ENCODE measurements around the gene PDE5A.

PDE5A gene

DNA sequence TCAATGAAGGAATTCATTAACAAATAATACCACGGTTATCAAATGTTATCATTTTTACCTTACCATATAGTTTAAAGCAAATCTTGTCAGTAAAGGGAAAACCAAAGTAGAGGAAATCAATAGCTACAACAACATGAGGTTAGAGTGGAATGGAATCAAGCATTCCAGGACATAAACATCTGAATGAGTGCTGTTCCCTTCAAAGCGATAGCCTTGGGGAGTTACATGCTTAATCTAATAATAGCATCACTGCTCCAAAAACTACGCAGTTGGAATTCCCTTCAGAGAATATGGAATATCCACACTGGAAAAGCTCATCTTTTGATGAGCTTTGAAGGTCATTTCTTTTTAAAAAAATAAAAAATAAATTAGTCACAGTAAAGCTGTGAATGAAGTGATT, 31.2 kb downstream of the PDE5A start:
- TF ChIP-seq TAF1 (IDR thresholded peaks at IDR 0.05; ENCODE audit: borderline replicate concordance, insufficient read depth, low read length) (no peak), SIN3A (IDR thresholded peaks at IDR 0.05; ENCODE audit: borderline replicate concordance, insufficient read depth, low read length) (no peak)
- TF ChIP-seq, protein P1, sequence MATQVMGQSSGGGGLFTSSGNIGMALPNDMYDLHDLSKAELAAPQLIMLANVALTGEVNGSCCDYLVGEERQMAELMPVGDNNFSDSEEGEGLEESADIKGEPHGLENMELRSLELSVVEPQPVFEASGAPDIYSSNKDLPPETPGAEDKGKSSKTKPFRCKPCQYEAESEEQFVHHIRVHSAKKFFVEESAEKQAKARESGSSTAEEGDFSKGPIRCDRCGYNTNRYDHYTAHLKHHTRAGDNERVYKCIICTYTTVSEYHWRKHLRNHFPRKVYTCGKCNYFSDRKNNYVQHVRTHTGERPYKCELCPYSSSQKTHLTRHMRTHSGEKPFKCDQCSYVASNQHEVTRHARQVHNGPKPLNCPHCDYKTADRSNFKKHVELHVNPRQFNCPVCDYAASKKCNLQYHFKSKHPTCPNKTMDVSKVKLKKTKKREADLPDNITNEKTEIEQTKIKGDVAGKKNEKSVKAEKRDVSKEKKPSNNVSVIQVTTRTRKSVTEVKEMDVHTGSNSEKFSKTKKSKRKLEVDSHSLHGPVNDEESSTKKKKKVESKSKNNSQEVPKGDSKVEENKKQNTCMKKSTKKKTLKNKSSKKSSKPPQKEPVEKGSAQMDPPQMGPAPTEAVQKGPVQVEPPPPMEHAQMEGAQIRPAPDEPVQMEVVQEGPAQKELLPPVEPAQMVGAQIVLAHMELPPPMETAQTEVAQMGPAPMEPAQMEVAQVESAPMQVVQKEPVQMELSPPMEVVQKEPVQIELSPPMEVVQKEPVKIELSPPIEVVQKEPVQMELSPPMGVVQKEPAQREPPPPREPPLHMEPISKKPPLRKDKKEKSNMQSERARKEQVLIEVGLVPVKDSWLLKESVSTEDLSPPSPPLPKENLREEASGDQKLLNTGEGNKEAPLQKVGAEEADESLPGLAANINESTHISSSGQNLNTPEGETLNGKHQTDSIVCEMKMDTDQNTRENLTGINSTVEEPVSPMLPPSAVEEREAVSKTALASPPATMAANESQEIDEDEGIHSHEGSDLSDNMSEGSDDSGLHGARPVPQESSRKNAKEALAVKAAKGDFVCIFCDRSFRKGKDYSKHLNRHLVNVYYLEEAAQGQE (IDR thresholded peaks at IDR 0.05; ENCODE audit: insufficient read depth in 1 of 2, low read depth in 2 of 2, low read length in 2 of 2), result no peak

DNA sequence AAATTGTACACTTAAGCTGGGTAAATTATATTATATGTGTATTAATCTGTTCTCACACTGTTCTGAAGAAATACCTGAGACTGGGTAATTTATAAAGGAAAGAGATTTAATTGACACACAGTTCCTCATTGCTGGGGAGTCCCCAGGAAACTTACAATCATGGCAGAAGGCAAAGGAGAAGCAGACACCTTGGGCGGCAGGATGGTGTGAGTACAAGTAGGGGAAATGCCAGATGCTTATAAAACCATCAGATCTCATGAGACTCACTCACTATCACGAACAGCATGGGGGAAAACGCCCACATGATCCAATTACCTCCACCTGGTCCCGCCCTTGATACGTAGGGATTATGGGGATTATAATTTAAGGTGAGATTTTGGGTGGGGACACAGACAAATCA, 34.9 kb downstream of the PDE5A start:
- no peak for TF ChIP-seq SIN3A (IDR thresholded peaks at IDR 0.05; ENCODE audit: borderline replicate concordance, insufficient read depth, low read length)
- TF ChIP-seq, protein P1 (IDR thresholded peaks at IDR 0.05; ENCODE audit: insufficient read depth in 1 of 2, low read depth in 2 of 2, low read length in 2 of 2), result no peak
- TF ChIP-seq POLR2AphosphoS5 (IDR thresholded peaks at IDR 0.05; ENCODE audit: low read depth, low read length), result no peak
- TF ChIP-seq FOXP2 (optimal IDR thresholded peaks at IDR 0.05; ENCODE audit: borderline replicate concordance, extremely low read depth, extremely low read length, insufficient read depth), result no peak
- no peak for TF ChIP-seq TAF1 (IDR thresholded peaks at IDR 0.05; ENCODE audit: borderline replicate concordance, insufficient read depth, low read length)

DNA sequence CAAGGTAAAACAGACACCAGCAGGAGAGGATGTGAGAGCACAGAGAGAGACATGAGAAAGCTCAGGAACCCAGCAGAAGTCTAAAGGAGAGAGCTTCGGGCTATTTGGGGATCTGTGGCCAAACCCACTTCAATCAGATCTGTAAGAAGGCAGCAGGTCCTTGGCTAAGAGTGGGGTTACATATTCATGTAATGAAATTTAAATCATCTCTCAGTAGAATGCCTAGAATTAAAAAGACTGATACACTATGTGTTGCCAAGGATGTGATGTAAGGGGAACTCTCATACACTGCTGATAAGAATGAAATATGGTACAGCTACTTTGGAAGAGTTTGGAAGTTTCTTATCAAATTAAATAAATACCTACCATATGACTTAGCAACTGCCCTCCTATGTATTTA, 35.8 kb downstream of the PDE5A start:
- TF ChIP-seq TAF1 (IDR thresholded peaks at IDR 0.05; ENCODE audit: borderline replicate concordance, insufficient read depth, low read length), result no peak
- TF ChIP-seq POLR2AphosphoS5 (IDR thresholded peaks at IDR 0.05; ENCODE audit: low read depth, low read length), result no peak
- TF ChIP-seq, protein P1 (IDR thresholded peaks at IDR 0.05; ENCODE audit: insufficient read depth in 1 of 2, low read depth in 2 of 2, low read length in 2 of 2), result no peak
- no peak for TF ChIP-seq SIN3A (IDR thresholded peaks at IDR 0.05; ENCODE audit: borderline replicate concordance, insufficient read depth, low read length)
- no peak for TF ChIP-seq FOXP2 (optimal IDR thresholded peaks at IDR 0.05; ENCODE audit: borderline replicate concordance, extremely low read depth, extremely low read length, insufficient read depth)

GRCh38 chr4:119589165-119589564, 39.4 kb downstream of the PDE5A start:
- no peak for TF ChIP-seq FOXP2 (optimal IDR thresholded peaks at IDR 0.05; ENCODE audit: borderline replicate concordance, extremely low read depth, extremely low read length, insufficient read depth)
- TF ChIP-seq POLR2AphosphoS5 (IDR thresholded peaks at IDR 0.05; ENCODE audit: low read depth, low read length), result no peak
- no peak for TF ChIP-seq TAF1 (IDR thresholded peaks at IDR 0.05; ENCODE audit: borderline replicate concordance, insufficient read depth, low read length)
- TF ChIP-seq SIN3A (IDR thresholded peaks at IDR 0.05; ENCODE audit: borderline replicate concordance, insufficient read depth, low read length), result no peak
- TF ChIP-seq, protein P1 (IDR thresholded peaks at IDR 0.05; ENCODE audit: insufficient read depth in 1 of 2, low read depth in 2 of 2, low read length in 2 of 2), result no peak

DNA sequence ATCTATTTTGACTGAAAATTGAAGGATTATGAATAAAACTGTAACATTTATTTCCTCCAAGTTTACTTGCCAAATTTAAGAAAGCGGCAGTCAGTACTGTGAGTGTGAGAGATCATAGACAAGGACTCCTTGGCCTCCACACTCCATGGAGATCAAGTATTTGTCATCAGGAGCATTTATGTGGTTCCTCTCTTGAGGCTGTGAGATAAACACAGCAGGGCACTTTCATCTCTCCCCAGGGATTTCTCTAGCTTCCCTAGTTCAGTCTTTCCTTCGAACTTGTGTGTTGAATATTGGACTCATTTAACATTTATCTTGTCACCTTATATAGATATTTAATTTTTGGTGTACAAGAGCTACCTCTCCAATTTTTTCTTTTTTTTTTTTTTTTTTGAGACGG, 40.8 kb downstream of the PDE5A start:
- TF ChIP-seq SIN3A (IDR thresholded peaks at IDR 0.05; ENCODE audit: borderline replicate concordance, insufficient read depth, low read length), result no peak
- no peak for TF ChIP-seq TAF1 (IDR thresholded peaks at IDR 0.05; ENCODE audit: borderline replicate concordance, insufficient read depth, low read length)
- TF ChIP-seq FOXP2 (optimal IDR thresholded peaks at IDR 0.05; ENCODE audit: borderline replicate concordance, extremely low read depth, extremely low read length, insufficient read depth), result no peak

All from PFSK-1 (cell line).